GM18858 (cell line): Measurements from ENCODE around the gene CRYGN.

ENCODE experiments used
- ATAC-seq: cut with Tn5 transposase; IDR thresholded peaks from one replicate; pipeline ENCODE4 v1.9.1; 2021; ENCODE audit not compliant: unreplicated experiment

Gene CRYGN

GRCh38 chr7:151381348-151382078 is 58.4 kb downstream of the CRYGN start:
- no peak for ATAC-seq

DNA sequence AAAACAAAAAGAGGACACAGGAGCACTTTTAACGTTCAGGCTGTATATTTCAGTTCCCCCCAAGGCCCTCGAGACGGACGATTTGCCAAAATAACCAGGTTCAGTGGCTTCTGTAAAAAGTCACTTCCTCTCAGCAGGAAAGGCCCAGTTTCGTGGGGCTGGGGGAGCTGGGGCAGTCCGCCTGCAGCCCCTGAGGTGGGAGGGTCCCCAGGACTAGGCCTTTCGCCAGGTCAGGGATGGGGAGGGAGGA is 58.9 kb downstream of the CRYGN start:
- no peak for ATAC-seq

DNA sequence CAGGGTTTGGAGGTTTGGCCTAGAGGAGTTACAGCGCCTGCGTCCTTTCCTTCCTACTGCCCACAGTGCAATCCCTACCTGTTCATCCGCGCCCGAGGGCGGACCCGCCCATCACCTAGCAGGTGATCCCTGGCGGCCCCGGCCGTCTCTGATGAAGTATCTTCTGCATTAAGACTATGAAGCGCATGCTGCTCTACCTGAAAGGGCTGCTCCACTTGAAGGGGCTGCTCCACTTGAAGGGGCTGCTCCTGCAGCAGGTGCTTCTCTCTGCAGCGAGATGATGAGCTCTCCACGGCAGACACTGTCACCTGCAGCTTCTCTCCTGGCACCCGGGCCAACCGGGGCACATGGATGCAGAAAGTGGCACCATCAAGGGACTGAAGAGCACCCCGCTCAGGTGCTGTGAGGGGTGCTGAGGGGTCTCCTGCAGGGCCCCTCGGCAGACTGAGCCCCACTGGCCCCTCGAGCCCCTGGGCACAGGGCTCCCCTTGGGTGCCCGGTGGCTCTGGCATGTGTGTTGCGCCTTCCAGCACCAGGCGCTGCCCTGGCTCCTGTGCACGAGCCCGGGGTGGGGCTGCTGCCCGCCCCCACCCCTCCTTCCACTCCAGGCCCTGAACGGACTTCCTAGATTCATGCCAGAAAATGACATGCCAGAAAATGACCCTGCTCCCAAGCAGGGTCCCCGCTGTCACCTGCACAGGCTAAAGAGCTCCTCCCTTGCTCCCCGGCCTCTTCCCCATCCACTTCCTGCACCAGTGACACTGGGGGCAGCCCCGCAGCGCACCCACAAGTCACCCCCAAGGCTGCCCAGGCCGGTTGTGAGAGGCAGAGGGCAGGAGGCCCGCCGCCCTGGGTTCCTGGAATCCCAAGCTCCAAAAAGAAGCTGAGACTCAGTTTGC is 59.5 kb downstream of the CRYGN start:
- no peak for ATAC-seq

- no peak for ATAC-seq
Observed at GRCh38 chr7:151379534-151380198, 60.3 kb downstream of the CRYGN start.

DNA sequence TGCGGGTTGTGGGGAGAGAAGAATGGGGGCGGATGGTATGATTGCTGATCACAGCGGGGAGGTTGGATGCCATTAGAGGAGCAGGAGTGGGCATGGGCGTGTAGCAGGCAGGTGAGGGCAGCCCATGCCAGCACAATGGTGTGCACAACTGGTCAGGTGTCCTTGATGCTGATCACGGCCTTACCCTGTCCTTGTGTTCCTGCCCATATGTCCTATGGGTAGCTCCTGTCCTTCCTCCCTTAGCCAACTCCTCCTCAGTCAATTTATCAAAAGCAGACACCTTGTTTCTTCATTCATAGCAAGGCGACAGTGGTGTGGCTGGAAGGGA is 60.8 kb downstream of the CRYGN start:
- ATAC-seq = no peak
